Hepatocyte (in vitro differentiated cells): Measurements from ENCODE around the gene WNT2B.

Experiments used
- CTCF ChIP-seq: fragments of 200-600 bp; sonication (generic); IDR thresholded peaks from 2 replicates; pipeline ENCODE4 v1.5.1; 2016; ENCODE audit warnings: antibody characterized with exemption, mild to moderate bottlenecking; ENCODE audit not compliant: poor library complexity
- EZH2 ChIP-seq: fragments of 200-600 bp; sonication (generic); IDR thresholded peaks from 2 replicates; pipeline ENCODE4 v1.6.1; 2016; ENCODE audit warnings: antibody characterized with exemption, mild to moderate bottlenecking, borderline replicate concordance
- EZH2phosphoT487 ChIP-seq: fragments of 200-600 bp; sonication (generic); IDR thresholded peaks from one replicate; pipeline ENCODE4 v1.6.1; 2018; ENCODE audit warnings: antibody characterized with exemption, mild to moderate bottlenecking, low read depth, moderate library complexity; ENCODE audit not compliant: unreplicated experiment, severe bottlenecking

- no peak for TF ChIP-seq CTCF
- no peak for TF ChIP-seq EZH2
- TF ChIP-seq EZH2phosphoT487 = no peak
These were observed 8.9 kb downstream of the WNT2B start for GRCh38 chr1:112517646-112518045.
